Muscle of back (tissue), 11 donors: ENCODE data around the gene TLE6. TPM values are rescaled to one million over a fixed set of nuclear protein-coding genes. Genes with fewer than 3 reads are reported as not detected.
"Not testable (repeated sequence)": the region's sequence is repeated elsewhere in the genome, so short reads cannot be mapped to it uniquely, and the experiment has no call there.

Experiments
- DNase-seq, 3 donors: peaks; one replicate each; pipeline versions ENCODE4 v3.0.0 to v3.0.0-alpha.2; 2013
- polyA plus RNA-seq, 10 donors: library from polyadenylated mRNA; unstranded; fragments of 120-200 nt; gene quantifications; one replicate each; pipeline ENCODE4 v1.2.1, GENCODE V29; 2013; ENCODE audit not compliant: insufficient read length in 10 of 10

The TLE6 gene
- polyA plus RNA-seq, 10 donors: 0.30 to 0.91 (median 0.55) TPM

DNA sequence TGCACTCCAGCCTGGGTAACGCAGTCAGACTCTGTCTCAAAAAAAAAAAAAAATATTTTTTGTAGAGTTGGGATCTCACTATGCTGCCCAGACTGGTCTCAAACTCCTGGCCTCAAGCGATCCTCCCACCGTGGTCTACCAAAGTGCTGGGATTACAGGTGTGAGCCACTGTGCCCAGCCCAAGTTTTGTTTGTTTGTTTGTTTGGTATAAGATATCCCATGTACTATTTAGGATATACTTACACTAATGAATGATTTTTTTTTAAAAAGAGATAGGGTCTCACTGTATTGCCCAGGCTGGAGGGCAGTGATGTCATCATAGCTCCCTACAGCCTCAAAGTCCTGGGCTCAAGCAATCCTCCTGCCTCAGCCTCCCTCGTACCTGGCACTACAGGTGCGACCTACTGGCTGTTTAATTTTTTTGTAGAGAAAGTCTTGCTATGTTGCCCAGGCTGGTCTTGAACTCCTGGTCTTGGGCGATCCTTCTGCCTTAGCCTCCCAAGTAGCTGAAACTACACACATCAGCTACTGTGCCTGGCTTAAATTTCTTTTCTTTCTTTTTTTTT, 24.0 kb downstream of the TLE6 start:
- DNase-seq: no peak

DNA sequence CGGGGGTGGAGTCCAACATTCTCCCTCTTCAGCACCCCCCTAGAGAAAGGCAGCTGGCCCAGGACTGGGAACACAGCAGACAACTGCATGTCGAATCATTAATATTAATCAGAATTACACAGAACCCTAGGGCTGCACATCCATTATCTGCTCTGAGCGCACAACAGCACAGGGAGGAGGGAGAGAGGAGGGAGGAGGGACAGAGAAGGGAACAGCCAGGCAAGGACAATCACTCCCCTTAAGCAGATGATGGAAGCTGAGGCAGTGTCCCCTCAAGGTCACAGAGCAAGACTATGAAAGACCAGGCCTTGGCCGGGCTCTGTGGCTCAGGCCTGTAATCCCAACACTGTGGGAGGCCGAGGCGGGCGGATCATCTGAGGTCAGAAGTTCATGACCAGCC, 25.7 kb downstream of the TLE6 start:
- no peak for DNase-seq

DNA sequence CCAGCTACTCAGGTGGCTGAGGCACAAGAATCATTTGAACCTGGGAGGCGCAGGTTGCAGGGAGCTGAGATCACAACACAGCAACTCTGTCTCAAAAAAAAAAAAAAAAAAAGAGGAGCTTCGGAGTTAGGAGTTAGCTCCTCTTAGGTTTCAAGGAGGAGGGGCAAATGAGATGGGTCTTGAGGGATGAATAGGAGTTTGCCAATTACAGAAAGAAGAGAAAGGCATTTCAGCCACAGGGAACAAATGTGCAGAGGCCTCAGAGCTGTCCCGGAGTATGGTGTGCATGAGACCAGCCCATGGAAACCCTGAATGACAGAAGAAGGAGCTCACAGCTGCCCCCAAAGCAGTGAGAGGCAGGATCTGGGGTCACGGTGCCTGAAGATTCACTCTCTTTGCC, 27.2 kb downstream of the TLE6 start:
- no peak for DNase-seq

DNA sequence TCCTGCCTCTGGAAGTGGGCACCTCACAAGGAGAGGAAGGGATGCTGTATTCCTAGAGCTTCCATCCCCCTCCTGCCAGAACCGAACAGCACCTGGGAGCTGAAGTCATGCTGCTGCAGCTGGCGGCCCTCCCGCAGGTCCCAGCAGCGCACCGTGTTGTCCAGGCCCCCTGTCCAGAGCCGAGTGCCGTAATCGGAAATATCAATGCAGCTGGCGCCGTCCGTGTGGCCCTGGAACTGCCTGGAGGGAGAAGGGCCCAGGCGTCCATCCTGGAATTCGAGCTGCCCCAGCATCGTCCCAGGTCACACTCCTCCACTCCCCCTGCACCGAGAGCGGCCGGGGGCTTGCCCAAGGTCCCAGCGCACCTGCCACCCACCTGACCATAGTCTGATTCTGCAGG, 28.0 kb downstream of the TLE6 start:
- no peak for DNase-seq

DNA sequence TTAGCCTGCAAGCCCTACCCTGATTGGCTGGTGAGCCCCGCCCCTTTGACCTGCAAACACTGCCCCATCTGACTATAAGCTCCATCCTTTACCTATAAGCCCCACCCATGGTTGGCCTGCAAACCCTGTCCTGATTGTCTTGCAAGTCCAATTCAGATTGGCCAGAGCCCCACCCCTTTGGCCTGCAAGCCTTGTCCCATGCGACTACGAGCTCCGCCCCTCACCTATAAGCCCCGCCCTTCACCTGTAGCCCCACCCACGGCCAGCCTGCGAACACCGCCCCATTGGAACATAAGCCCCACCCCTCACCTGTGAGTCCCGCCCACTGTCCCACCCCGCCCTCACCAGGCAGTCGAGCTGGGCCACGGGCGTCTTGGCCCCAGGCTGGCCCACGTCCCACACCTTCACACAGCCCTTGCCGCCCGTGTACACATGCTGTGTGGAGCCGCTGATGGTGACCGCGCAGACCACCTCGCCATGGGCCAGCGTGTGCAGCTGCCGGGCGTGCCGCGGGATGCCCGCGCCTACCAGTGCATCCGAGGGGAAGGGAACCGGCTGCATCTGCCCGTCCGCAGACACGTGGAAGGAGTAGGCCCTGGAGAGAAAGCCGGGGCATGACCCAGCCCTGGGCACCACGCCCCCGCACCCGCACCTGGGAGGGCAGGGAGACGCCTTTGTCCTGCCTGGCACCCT, 28.9 kb downstream of the TLE6 start:
- no peak for DNase-seq

DNA sequence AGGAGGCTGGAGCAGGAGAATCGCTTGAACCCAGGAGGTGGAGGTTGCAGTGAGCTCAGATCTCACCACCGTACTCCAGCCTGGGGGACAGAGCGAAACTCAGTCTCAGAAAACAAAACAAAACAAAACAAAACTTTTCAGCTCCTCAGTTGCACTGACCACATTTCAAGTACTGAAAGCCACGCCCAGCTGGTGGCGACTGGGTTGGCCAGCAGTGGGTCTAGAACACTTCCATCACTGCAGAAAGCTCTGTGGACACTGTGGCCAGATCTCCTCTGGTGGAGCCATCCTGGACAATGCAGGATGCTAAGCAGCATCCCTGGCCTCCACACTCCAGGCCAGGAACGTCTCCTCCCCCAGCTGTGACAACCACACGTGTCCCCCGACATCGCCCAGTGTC, 30.6 kb downstream of the TLE6 start:
- no peak for DNase-seq

DNA sequence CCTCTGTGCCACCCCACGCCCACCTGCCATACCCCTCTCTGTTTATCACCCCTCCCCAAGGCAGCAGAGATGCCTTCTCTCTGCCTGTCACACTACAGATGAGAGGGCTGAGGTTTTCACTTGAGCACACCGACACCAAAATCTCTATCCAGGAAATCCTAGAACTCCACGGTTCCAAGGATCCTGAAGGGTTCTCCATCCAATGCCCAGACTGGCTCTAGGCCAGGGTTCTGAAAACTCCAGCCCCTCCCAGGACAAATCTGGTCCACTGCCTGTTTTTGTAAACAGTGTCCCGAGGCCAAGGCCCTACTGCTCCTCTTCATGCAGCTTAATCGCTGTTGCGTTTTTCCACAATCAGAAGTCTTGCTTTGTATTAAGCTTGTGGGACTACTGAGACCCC, 31.6 kb downstream of the TLE6 start:
- no peak for DNase-seq

DNA sequence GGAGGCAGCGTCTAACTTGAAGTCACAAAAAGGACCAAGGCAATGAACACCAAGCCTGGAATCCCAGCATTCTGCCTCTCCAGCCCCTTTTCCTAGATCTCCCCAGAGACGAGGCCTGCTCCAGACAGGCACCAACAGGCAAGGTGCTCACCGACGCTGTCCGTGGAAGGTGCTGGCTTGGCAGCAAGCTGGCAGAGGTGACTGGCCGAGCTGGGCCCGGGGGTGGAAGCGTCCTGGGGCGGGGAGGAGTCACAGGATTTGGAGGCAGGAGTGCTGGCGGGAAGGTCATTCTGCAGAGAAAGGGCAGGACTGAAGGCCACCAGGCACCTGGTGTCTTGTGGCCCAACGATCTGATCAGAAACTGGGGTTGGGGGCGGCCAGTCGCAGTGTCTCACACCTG, 33.5 kb downstream of the TLE6 start:
- no peak for DNase-seq

DNA sequence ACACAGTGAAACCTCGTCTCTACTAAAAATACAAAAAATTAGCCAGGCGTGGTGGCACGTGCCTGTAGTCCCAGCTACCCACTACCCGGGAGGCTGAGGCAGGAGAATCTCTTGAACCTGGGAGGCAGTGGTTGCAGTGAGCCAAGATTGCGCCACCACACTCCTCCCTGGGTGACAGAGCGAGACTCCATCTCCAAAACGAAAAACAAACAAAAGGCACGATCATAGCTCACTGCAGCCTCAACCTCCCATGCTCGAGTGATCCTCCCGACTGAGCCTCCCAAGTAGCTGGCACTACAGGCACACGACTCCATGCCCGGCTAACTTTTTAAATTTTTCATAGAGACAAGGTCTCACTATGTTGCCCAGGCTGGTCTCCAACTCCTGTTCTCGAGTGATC, 34.7 kb downstream of the TLE6 start:
- DNase-seq: not testable (repeated sequence)

DNA sequence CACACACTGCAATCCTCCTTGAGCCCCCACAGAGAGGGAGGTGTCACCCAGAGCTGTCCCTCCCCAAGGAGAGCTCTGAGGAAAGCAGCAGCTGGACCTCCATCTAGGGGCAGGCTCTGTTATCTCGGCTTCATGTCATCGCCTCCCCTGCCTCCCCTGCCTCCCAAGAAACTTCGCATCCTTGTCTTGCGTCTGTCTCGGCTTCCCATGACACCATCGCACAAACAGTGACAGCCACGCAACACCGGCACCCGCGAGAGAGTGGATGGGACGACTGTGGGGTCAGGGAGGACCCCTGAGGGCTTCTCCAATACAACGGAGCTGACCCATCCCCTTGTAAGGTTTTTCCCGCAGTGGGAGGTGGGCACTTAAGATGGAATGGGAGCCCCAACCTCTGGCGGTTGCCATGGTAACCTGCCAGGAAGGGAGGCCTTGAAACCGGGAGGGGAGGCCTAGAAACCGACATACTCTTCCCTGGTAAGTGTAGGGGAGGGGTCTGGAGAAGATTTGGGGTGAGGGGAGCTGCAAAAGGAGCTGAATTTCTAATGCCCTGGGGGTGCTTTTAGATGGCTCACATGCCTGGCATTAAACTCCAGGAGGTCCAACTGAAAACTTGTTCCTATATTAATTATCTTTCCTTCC, 35.4 kb downstream of the TLE6 start:
- DNase-seq: no peak

DNA sequence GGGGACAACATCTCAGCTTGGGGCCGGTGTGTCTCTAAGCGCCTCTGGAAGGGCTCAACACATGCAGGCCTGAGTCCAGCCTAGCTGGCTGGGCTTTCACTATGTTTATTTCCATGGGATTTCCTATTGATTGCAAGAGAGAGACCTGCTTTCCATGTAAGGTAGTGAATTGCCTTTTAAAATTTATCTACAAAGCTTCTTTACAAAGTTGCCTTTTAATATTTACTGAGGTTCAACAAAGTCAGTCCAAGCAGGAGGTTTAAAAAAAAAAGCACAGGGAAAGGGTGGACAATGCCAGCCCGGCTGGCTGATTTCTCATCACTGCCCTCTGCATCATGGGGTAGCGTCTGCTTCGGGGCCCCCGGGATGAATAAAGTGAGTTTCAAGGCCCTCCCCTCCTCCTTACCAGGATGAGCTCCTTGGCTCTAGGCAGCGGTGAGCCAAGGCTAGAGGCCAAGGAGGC, 35.9 kb downstream of the TLE6 start:
- DNase-seq: peak in 1 of 3 donors; percentile 40

DNA sequence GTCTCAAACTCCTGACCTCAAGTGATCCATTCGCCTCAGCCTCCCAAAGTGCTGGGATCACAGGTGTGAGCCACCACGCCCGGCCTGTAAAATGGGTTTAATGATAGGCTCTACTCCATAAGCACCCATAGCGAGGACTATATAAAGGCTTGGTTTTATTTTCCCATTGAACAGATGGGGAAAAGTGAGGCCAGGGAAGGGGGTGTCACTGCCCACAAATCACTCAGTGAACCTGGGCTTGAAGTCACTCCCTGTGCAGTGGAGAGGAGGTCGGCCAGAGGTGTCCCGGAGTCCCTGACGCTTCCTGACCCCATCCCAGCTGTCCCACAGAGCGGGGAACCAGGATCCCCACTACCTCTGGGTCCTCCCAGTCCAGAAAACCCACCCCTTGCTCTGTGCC, 36.8 kb downstream of the TLE6 start:
- no peak for DNase-seq

DNA sequence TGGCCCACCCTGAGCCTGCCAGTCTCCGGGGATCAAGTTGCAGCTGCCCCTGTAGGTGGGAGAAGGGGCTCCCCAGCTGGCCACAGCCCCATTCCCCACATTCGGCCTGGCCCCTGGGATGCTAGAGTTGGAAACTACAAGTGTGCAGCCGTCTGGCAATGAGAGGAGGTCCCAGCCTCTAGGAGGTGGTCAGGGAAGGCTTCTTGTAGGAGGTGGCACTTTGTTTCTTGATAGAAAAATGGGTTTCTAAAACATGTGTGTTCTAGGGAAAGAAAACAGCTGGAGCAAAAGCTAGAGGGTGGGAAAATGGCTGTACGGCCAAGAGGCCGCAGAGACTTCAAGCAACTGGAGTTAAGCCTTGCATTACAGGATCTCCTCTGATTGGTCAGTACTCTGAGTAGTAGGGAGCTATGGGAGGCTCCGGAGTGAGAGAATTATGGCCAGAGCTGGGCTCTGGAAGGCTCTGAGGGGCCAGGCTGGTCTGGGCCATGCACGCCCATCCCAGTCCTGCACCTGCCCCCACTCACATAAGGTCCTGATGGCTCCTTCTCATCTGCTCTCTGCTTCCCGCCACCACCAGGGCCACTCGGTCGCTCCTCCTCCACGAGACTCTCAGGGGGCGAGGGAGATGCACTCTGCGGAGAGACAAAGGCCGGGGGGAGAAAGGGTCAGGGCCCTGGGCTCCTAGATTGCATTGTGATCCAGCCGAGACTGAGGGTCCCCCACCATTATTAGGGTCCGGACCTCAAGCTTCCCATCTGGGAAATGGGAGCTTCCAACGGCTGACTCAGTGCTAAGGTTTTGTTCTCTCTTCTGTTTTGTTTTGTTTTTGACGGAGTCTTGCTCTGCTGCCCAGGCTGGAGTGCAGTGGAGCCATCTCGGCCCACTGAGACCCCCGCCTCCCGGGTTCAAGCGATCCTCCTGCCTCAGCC, 38.0 kb downstream of the TLE6 start:
- DNase-seq: no peak

DNA sequence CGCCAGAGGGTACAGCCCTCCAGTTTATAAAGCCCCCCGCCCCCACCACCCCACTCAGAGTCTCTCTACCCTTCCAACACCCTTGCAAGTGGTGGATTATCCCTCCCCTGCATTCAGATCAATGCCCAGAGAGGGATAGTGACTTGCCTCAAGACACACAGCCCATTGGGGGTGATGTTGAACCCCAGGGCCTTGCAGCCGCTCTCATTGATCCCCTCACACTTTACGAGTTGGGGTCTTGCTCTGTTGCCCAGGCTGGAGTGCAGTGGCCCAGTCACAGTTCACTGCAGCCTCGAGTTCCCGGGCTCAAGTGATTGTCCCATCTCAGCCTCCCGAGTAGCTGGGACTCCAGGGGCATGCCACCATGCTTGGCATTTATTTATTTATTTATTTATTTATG, 40.6 kb downstream of the TLE6 start:
- no peak for DNase-seq

DNA sequence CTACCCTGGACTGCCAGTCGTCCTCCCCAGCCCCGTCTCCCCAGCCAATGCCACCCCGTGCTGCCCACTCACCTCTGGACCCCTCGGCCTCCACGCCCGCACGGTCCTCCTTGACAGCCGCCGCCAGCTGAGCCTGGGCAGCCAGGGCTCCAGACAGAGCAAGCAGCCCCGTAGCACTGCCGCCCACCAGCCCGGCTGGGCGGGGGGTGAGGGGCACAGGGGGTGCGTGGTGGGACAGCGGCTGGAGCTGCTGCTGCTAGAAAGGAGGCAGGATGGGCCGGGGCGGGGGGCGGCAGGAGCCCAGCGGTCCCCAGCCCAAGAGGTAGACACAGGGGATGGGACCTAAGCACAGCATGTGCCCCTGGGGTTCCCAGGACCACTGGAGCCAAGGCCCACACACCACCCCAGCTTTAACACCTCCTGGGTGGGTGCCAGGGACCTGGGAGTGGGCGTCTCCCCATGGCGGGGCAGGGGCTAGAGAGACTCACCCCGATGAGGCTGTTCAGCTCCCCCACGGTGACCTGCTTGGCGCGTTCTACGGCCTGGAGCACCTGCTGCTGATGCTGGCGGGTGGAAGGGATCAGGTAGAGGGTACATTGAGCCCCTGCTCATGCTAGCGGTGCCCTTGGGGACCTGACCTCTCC, 42.0 kb downstream of the TLE6 start:
- DNase-seq: no peak

DNA sequence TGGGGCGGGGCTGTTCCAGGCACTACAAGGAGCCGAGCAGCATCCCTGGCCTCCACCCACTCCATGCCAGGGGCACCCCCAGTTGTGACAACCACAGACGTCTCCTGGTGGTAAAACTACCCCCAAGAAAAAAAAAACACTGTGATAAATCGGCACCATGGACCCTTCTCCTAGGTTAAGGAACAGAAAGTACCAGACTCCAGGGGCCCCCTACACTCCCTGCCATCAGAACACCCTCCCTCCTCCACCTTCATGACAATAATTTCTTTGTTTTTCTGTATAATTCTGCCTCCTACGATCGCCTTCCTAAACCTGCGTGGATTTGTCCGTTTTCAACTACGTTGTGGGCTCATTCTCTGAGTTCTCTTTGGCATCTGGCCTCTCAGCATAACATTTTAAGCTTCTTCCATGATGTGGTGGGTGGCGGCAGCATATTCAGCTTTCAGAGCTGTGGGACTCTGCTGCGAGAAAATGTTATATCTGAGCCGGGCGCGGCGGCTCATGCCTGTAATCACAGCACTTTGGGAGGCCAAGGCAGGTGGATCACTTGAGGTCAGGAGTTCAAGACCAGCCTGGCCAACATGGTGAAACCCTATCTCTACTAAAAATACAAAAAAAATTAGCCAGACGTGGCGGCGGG, 43.1 kb downstream of the TLE6 start:
- no peak for DNase-seq

DNA sequence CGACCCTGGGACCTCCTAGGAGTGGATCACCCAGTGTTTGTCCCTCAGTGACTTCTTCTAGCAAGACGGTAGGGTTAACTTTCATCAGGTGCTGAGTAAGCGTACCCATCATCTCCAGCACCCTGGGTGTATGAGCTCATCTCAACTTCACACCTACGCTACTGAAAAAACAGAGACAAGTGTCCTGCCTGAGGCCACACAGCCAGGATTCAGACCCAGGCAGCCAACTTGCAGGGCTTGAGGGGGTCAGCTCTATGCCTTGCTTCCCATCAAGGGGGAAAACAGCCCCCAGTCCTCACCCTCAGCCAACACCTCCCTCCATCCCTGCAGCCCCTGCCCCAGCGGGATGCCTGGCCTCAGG, 47.1 kb downstream of the TLE6 start:
- DNase-seq: no peak

DNA sequence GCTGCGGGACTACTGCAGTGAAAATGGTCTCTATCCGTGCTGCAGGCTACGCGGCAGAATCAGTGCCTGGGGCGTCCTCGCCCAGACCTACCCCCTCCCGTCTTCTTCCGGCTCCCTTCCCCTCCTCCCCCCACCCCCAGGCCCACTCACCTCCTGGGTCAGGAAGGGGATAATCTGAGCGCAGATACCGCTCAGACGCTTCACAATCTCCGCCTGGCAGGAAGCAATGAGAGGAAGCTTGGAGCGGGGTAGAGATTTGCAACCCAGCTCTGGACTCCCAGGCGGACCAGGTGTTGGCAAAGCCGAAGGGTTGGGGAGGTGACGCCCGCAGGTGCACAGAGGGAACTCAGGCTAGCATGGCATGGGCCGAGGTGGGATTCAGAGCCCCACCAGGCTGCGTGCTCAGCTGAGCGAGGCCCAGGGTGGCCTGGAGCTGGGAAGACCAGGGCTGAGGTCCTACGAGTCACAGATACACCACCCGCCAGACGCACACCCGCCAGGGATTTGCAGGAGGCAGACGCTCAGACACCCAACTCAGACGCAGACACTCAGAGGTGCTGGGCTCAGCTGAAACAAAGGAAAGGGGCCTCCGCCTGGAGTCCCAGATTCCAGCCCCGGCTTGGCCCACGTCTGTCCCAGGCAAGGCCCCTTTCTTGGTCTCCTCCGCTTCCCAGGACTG, 47.6 kb downstream of the TLE6 start:
- DNase-seq: no peak

DNA sequence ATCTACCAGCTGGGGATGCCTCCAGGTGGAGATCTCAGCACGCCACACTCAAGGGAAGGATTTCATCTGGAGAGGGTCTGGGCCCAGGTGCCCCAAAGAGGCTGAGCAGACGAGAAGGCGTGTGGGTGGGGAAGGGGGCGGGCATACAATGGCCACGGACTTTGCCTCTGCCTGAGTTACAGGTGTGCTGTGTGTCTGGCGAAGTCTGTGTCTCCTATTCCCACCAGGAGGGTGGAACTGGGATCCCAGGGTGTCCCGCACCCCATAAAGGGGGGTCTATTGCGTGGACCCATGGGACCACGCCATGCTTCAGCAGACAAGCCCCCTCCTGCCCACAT, 48.2 kb downstream of the TLE6 start:
- no peak for DNase-seq

DNA sequence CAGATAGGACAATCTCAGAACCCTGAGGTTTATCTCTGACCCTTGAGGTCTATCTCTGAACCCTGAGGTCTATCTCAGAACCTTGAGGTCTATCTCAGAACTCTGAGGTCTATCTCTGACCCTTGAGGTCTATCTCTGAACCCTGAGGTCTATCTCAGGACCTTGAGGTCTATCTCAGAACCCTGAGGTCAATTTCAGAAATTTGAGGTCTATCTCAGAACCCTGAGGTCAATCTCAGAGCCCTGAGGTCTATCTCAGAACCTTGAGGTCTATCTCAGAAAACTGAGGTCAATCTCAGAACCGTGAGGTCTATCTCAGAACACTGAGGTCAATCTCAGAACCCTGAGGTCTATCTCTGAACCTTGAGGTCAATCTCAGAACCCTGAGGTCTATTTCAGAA, 49.4 kb downstream of the TLE6 start:
- DNase-seq: no peak

DNA sequence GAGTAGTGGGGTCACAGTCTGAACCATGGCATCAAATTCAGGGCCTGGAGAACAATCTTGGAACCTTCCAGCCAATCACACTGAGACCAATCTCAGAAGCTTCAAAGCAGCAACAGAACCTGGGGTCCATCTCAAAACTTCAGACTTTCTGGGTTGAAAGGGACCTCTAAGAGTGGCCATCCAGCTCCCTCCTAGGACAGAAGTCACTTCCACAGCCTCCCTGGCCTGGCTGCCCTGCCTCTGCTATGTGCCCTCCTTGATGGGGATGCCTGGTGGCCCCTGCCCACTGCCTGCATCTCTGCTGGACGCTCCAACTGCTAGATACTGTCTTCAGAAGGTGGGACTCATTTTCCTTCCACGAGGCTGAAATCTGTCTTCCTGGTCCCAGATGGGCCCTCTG, 49.9 kb downstream of the TLE6 start:
- DNase-seq: no peak
